H1 (cell line): ENCODE measurements around the gene P2RY8. TPM values are rescaled to one million over a fixed set of nuclear protein-coding genes. Genes with fewer than 3 reads are reported as not detected.

Experiments used
- CTCF ChIP-seq, 3 experiments: IDR thresholded peaks; 1 replicate in 2 of 3; 2 replicates in 1 of 3; pipeline versions ENCODE4 v1.5.1 to v1.6.1; 2011; ENCODE audit warnings: low read length in 3 of 3, mild to moderate bottlenecking in 3 of 3, inconsistent platforms in 2 of 3, low read depth in 1 of 3, moderate library complexity in 1 of 3; ENCODE audit not compliant: insufficient read depth in 1 of 3; ENCODE audit errors: control extremely low read depth in 1 of 3
- TAF1 ChIP-seq: IDR thresholded peaks from 2 replicates; pipeline ENCODE4 v1.6.1; 2011; ENCODE audit warnings: mild to moderate bottlenecking, low read depth, low read length
- polyA plus RNA-seq, 7 experiments: library from polyadenylated mRNA; depleted of rRNA in 3 of 7; stranded (reverse) in 5 of 7; unstranded in 2 of 7; fragments of >200 nt in 5 of 7; fragments of 200-250 nt in 2 of 7; gene quantifications; 1 replicate in 5 of 7; 2 replicates in 1 of 7; 4 replicates in 1 of 7; pipeline versions ENCODE4 v1.2.1 to v1.2.3, GENCODE V29; 2011 to 2013; ENCODE audit warnings: missing spikeins in 2 of 7, mixed read lengths in 2 of 7
- total RNA-seq: library from RNA; stranded (reverse); fragmentation: NEBNext Ultra II Directional; extraction: Animal tissue kit (Norgen Biotek cat#: 25700); gene quantifications from 2 replicates; pipeline ENCODE4 v1.2.1, GENCODE V29; 2021

The P2RY8 gene
- total and polyA plus RNA-seq, 2 of the 8 experiments (the other 6 are each of a cell fraction or from before 2014, with no cell fraction given): 0.09 to 0.15 TPM

- TF ChIP-seq CTCF (IDR thresholded peaks at IDR 0.05; ENCODE audit: control extremely low read depth in 1 of 3, insufficient read depth in 1 of 3, low read depth in 1 of 3, low read length in 3 of 3) (no peak), TAF1 (no peak)
These were observed 71.4 kb downstream of the P2RY8 start (continued) for GRCh38 chrX:1465286-1466231.
